ENCODE measurements around the gene SMOC2.

DNA sequence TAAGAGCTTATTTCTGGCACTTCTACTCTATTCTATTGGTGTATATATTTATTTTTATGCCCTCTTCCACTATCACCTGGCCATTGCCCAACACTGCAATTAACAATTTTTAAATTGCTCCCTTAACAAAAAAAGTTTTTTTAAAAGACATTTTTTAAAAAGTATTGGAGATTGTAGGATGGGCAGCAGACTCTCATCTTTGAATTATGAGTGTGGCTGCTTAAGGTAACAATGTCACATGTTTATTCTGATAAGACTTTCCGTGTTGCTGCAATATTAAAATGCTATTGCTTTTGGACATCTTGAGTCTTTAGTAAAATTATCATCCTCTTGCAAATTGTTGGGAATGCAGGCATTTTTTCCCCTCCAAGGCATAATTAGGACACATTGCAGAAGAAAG is 31.4 kb downstream of the SMOC2 start:
- TF ChIP-seq, protein P1, sequence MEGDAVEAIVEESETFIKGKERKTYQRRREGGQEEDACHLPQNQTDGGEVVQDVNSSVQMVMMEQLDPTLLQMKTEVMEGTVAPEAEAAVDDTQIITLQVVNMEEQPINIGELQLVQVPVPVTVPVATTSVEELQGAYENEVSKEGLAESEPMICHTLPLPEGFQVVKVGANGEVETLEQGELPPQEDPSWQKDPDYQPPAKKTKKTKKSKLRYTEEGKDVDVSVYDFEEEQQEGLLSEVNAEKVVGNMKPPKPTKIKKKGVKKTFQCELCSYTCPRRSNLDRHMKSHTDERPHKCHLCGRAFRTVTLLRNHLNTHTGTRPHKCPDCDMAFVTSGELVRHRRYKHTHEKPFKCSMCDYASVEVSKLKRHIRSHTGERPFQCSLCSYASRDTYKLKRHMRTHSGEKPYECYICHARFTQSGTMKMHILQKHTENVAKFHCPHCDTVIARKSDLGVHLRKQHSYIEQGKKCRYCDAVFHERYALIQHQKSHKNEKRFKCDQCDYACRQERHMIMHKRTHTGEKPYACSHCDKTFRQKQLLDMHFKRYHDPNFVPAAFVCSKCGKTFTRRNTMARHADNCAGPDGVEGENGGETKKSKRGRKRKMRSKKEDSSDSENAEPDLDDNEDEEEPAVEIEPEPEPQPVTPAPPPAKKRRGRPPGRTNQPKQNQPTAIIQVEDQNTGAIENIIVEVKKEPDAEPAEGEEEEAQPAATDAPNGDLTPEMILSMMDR (IDR thresholded peaks at IDR 0.05) = no peak
- no peak for TF ChIP-seq POLR2AphosphoS5 (IDR thresholded peaks at IDR 0.05)
- no peak for TF ChIP-seq POLR2A (IDR thresholded peaks at IDR 0.05; ENCODE audit: low read depth)
- no peak for TF ChIP-seq EP300 (IDR thresholded peaks at IDR 0.05)
